Activated CD4-positive, alpha-beta T cell treated with anti-CD3 and anti-CD28 coated beads for 24 hours (primary cell): Measurements from ENCODE around the gene KCNJ1.

Experiments used
- DNase-seq, 2 donors: peaks; one replicate each; pipeline ENCODE4 v3.0.0-alpha.2; 2020; ENCODE audit warnings: low read depth in 2 of 2

The KCNJ1 gene

DNA sequence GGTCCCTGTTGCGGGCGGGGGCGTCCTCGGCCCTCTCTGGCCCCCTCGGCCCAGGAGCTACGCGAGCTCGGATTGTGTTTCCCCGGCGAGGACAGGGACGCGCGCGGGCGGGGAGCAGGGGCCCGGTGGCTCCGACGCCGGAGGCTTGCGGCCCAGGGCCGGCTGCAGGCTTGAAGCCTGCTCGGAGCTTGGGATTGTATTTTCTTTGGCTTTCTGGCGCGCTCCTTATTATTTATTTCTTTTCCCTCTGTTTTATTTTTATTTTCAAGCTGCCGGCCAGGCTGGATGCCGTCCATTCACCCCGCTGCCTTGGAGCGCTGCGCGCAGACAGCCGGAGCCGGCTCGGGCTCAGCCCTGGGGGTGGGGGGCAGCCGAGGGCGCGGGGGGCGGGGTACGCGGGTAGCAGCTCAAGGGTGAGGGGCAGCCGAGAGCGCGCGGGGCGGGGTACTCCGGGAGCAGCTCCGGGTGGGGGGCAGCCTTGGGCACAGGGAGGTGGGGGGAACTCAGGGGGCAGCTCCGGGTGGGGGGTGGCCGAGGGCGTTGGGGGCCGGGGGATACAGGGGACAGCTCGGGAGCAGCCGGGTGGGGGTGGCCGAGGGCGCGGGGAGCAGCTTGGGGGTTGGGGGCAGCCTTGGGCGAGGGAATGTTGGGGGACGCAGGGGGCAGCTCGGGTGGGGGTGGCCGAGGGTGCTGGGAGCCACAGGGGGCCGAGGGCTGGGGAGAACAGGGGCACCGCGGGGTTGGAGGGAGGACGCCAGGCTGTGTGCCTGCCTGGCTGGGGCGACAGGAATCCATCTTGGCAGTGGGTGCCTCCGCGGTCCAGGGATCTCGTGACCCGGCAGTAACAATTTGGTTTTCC lies 42.7 kb downstream of the KCNJ1 start:
- DNase-seq: no peak

DNA sequence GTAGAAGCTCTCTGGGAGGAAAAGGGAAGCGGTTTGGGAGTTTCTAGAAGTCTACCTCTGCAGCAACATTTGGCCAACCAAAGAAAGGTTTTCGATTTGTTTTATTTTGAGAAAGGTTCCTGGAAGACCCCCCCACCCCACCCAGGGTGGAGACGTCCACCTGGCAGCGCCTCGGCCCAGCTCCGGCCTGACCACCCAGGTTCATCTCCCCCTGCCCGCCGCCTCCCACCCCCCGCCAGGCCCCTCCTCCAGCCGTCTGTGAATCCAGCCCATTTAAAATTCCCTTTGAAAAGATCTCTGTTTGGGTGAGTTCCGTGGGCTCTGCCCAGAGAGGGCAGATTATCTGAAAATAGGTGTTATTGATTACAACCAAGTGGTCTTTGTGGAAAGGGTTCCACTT lies 43.3 kb downstream of the KCNJ1 start:
- DNase-seq: no peak

- no peak for DNase-seq
Measured at GRCh38 chr11:128822130-128822529, 45.0 kb downstream of the KCNJ1 start.

DNA sequence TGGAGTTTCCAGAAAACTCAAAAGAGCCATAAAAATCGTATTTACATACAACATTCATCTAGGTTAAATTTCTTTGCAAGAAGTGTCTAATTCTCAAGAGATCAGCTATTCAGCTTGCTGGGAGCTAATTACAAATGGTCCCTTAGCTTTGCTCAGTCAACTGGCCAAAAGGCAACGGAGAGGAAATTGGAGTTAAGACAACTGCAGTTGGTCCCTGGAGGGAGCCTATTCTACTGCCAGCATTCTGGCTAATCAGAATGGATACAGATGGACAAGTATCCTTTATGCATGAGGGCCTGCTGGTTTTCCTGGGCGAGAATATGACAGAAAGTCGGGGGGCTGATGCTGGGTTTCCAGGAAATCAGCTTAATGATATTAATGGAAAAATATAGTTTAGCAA lies 45.5 kb downstream of the KCNJ1 start:
- no peak for DNase-seq

GRCh38 chr11:128819198-128819597 lies 47.9 kb downstream of the KCNJ1 start:
- DNase-seq: no peak

- no peak for DNase-seq
Measured at GRCh38 chr11:128814856-128815705, 52.0 kb downstream of the KCNJ1 start.

GRCh38 chr11:128813729-128814128 lies 53.4 kb downstream of the KCNJ1 start:
- no peak for DNase-seq

- no peak for DNase-seq
Measured at GRCh38 chr11:128810784-128811514, 56.1 kb downstream of the KCNJ1 start.

DNA sequence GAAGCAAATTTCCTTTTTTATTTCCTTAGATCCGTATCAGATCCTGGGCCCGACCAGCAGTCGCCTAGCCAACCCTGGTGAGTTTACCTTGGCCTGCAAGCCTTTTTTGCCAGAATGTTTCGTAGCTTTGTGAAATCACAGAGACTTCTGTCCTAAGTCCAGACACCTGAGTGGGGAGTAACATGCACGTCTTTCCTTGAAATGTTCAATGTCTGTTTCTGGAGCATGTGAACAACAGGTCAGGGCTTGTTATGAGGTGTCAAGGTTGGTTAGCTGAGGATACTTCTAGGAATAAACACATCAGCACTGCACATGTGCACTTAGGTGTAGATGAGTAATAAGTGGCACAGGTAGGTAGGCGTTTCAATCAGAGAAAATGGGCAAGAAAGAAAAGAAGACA lies 58.0 kb downstream of the KCNJ1 start:
- no peak for DNase-seq

DNA sequence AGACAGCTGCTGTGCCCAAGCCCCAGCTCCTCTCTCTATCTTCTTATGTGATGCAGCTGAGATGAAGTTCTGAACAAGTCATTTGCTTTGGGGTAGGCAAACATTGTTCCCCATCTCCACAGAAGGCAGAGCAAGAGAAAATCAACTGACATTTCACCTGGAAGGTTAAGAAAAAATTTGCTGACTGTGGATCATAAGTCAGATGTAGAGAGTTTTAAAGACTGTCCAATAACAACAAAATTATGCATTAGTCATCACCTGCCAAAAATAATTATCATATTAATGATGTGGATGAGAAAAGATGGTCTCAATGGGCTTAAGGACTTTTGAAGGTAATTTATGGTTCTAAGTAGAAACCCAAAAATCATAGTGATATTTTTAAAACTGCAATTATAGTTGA lies 59.2 kb downstream of the KCNJ1 start:
- no peak for DNase-seq

DNA sequence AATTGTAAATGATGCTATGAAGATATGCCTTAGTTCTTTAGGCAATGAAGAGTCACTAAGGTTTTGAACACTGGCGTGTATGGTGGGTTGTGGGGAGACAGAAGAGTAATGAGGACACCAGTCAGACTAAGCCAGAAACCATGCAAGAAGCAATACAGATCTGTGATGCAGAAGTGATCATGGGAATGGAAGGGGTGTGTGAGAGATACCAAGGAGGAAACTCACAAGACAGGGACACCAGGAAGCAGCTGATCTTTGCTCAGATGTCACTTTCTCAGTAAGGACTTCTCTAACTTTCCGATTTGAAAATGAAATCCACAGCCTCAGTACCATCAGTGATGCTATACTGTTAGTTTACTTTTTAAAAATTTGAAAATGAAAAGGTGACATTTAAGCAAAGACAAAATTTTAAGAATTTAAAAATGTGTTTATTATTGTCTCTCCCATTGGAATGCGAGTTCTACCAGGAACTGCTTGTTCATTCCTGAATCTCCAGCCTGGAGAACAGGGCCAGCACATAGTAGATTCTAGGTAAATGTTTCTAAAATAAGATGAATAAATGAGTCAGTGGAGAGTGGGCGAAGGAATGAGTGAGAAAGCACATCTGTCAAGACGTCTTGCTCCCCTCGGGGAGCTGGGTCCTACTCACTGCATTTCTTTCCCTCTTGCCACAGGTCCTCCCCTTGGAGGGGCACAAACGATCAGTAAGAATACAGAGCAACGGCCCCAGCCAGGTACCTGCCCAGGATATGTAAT lies 60.4 kb downstream of the KCNJ1 start:
- no peak for DNase-seq

DNA sequence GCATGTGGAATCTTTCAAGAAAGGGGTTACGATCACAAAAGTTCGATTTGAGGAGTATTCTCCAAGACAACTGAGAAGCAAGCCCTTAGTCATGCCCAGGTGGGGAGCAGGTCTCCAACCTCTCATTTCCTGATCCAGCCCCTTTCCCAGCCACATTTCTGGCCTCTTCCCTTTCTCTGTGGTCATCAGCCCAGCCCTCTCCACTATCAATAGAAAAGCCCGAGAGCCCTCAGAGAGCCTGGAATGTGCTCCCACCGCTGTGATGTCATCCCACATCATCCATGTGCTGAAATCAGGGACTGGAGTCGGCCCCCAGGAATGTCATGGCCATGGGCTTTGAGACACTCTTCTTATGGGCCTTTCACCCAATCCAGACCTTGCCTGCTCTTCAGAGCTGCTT lies 62.6 kb downstream of the KCNJ1 start:
- DNase-seq: no peak

GRCh38 chr11:128803449-128804245 lies 63.4 kb downstream of the KCNJ1 start:
- DNase-seq: no peak

DNA sequence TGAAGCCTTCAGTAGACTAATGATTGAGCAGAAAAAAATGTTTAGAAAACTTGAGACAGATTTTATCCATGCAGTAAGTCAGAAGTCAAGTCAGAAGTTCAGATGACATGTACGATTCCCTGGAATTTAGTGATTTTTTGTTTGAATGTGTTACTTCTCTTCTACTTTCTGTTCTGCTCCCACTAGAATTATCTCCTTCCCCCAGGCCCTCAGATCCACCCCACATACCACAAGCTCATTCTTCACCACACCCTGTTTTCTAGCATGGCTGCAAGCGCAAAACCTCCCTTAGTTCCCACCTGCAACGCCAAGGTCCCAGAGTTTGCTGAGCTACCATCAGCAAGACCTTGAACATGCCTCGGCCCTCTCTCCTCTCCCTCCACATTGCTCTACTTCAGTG lies 64.1 kb downstream of the KCNJ1 start:
- DNase-seq: no peak

DNA sequence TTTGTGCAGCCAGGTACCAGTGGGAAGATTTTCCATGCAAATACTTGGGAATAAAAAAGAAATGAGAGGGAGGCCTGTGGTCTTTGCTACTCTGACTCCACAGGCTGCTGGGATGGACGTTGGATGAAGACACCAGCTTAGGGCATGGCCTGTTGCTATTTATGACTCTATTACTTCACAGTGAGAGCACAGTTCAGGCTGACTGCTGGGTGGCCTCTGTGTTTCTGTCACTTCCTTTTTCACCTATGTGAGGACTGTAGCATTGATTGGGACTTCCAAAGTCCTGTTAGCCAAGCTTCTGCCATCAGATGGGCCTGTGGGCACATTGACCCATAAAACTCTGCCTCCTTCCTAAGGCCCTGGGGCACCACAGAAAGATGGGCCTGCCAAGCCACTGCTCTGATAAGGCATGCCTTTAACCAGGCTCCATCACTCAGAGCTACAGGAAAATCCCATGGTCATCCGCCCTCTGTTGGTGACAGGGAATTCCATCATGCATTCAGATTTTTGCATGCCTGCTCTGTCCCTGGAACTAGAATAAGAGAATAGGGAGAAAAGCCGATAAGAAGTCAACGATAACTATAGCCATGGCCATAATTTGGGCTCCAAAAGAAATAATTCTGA lies 64.6 kb downstream of the KCNJ1 start:
- DNase-seq: no peak

DNA sequence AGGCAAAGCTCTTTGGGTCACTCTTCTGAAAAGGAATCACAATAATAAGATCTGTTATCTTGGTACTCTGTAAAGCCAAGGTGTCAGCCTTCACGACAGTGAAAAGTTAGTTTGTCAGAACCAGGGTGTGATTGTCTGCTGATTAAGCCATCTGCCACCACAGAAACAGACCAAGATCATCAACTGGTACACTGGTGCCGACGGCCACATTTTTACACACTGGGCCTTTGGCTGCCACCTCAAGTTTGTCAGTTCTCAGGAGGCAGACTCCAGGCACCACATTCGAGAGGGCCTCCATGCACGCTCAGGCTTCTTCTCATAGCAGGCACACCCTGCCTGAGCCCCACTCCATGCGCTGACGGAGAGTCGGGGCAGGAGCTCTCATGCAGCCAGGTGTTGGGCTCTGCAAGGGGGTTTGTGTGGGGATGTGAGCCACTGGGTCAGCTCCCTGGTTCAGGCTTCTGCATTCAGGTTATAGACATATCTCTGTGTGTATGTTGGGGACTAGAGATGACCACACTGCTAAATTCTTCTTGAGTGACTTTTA lies 66.2 kb downstream of the KCNJ1 start:
- no peak for DNase-seq

- DNase-seq: no peak
Measured at GRCh38 chr11:128796270-128796669, 70.8 kb downstream of the KCNJ1 start.

- no peak for DNase-seq
Measured at GRCh38 chr11:128790196-128790595, 76.9 kb downstream of the KCNJ1 start.

DNA sequence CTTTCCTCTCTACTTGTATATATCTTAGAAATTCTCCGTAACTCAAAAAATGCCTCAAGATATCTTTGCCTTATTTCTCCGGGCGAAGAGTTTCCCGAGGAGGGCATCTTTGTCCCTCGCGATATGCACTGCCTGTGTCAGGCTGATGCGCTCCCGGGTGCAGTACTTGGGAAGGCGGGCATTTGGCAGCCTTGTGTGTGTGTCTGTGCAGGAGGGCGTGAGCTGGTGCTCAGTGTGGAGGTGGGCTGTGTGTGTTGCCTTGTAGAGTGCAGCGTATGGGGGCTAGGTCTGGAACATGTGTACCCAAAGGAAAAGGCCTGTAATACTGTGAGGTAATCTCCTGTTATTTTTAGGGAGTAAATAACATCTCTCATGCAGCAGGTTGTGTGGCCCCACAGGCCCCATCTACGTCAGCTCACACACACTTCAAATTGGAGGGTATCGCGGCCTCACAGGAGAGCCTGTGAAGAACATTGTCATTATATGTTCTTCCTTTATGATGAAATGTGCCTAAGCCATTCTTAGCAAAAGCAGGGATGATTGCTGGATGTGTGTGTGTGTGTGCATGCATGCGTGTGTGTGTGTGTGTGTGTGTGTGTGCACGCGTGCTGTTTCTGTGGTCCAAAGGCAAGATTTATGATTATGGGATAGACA lies 77.5 kb downstream of the KCNJ1 start:
- DNase-seq: no peak
